ENCODE data around the gene ADTRP.
"Not testable (repeated sequence)": the region's sequence is repeated elsewhere in the genome, so short reads cannot be mapped to it uniquely, and the experiment has no call there.

GRCh38 chr6:11800531-11800930 lies 21.9 kb upstream of the ADTRP start:
- TF ChIP-seq POLR2AphosphoS5 (IDR thresholded peaks at IDR 0.05); CTCF (IDR thresholded peaks at IDR 0.05 in 8 of 11, conservative IDR thresholded peaks at IDR 0.05 in 3 of 11); POLR2A (IDR thresholded peaks at IDR 0.05): not testable (repeated sequence)
